Measurements from ENCODE around the gene SRPX2. TPM values are rescaled to one million over a fixed set of nuclear protein-coding genes. Genes with fewer than 3 reads are reported as not detected.

The SRPX2 gene
- total RNA-seq, 1 experiment from 2014 or later: 77.8 TPM

- Histone ChIP-seq H4K20me1 (ENCODE audit: insufficient read depth) (no peaks in the 10 kb centered on the region), H3K9me2 (ENCODE audit: insufficient read depth) (no peaks in the 10 kb centered on the region), H3K4me2 (peak overlapping the region; percentile 91), H3K27ac (no peak overlapping the region), H3K4me1 (replicated peaks; ENCODE audit: insufficient read depth) (peaks cover 20% of the 10 kb centered on the region), H3F3A (ENCODE audit: insufficient read depth, low read depth) (no peaks in the 10 kb centered on the region), H3K9me3 (ENCODE audit: insufficient read depth, low read depth) (no peaks in the 10 kb centered on the region), H2AFZ (peak overlapping the region; percentile 93), H3K27me3 (ENCODE audit: insufficient read depth, low read depth) (no peaks in the 10 kb centered on the region), H3K79me2 (ENCODE audit: low read depth) (peaks cover 12% of the 10 kb centered on the region), H3K4me3 (peak overlapping the region; percentile 83), H3K36me3 (ENCODE audit: low read depth) (no peaks in the 10 kb centered on the region)
- ChIA-PET POLR2A (ENCODE audit: unreplicated experiment) (interaction anchor here (0.6 kb wide), 1 partner anchor 13 kb away, joined by 3 read pairs; no protein-coding TSS in a partner anchor), CTCF (interaction anchor here (2.5 kb wide), 1 partner anchor 21 kb away, joined by 10 read pairs; no protein-coding TSS in a partner anchor)
- DNase-seq: no peak
- intact Hi-C loops (cut with micrococcal nuclease; ENCODE audit: unreplicated experiment): no loop called here
- TF ChIP-seq, protein P1, sequence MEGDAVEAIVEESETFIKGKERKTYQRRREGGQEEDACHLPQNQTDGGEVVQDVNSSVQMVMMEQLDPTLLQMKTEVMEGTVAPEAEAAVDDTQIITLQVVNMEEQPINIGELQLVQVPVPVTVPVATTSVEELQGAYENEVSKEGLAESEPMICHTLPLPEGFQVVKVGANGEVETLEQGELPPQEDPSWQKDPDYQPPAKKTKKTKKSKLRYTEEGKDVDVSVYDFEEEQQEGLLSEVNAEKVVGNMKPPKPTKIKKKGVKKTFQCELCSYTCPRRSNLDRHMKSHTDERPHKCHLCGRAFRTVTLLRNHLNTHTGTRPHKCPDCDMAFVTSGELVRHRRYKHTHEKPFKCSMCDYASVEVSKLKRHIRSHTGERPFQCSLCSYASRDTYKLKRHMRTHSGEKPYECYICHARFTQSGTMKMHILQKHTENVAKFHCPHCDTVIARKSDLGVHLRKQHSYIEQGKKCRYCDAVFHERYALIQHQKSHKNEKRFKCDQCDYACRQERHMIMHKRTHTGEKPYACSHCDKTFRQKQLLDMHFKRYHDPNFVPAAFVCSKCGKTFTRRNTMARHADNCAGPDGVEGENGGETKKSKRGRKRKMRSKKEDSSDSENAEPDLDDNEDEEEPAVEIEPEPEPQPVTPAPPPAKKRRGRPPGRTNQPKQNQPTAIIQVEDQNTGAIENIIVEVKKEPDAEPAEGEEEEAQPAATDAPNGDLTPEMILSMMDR (conservative IDR thresholded peaks at IDR 0.05): no peak
- no peak for TF ChIP-seq EZH2 (IDR thresholded peaks at IDR 0.05; ENCODE audit: low read depth)
- BruUV-seq (replicated peaks): no TSS peak
Measured at GRCh38 chrX:100635989-100636320, 8.0 kb upstream of the SRPX2 start.

GRCh38 chrX:100636321-100636991, 7.5 kb upstream of the SRPX2 start, which contains the start of gene TSPAN6:
TSPAN6 (minus strand) TSS chrX:100636806; CDS start chrX:100636694, 112 bp downstream.
- Histone ChIP-seq H2AFZ (peak within 1 kb of the TSS; percentile 93), H3K9me2 (ENCODE audit: insufficient read depth) (no peaks in the 10 kb centered on the region), H3K79me2 (ENCODE audit: low read depth) (peaks cover 12% of the 10 kb centered on the region), H3K36me3 (ENCODE audit: low read depth) (no peaks in the 10 kb centered on the region), H3K4me3 (peak within 1 kb of the TSS; percentile 83), H3F3A (ENCODE audit: insufficient read depth, low read depth) (no peaks in the 10 kb centered on the region), H3K4me2 (peak within 1 kb of the TSS; percentile 91), H3K4me1 (replicated peaks; ENCODE audit: insufficient read depth) (peaks cover 25% of the 10 kb centered on the region), H3K9me3 (ENCODE audit: insufficient read depth, low read depth) (no peaks in the 10 kb centered on the region), H3K27me3 (ENCODE audit: insufficient read depth, low read depth) (no peaks in the 10 kb centered on the region), H3K27ac (peak within 1 kb of the TSS; percentile 49), H4K20me1 (ENCODE audit: insufficient read depth) (no peaks in the 10 kb centered on the region)
- intact Hi-C loops (cut with micrococcal nuclease; ENCODE audit: unreplicated experiment): no loop called here
- POLR2A ChIA-PET (ENCODE audit: unreplicated experiment): interaction anchor here (0.6 kb wide), 2 partner anchors 12 to 22 kb away, joined by 3 read pairs; no protein-coding TSS in a partner anchor
- no peak for TF ChIP-seq EZH2 (IDR thresholded peaks at IDR 0.05; ENCODE audit: low read depth)
- TF ChIP-seq, protein P1 (conservative IDR thresholded peaks at IDR 0.05): peak; percentile 72
- peak; percentile 81 to 83 for DNase-seq
- CTCF ChIA-PET: interaction anchor here (0.6 to 2.5 kb wide), 4 partner anchors 10 to 460 kb away, joined by 4 to 10 read pairs (median 6); no protein-coding TSS in a partner anchor
- TSS peak; percentile 52 for BruUV-seq (replicated peaks)

GRCh38 chrX:100642290-100642689, 1.7 kb upstream of the SRPX2 start:
- no peaks in the 10 kb centered on the region for H3K27me3 ChIP-seq (ENCODE audit: insufficient read depth, low read depth)
- ChIA-PET POLR2A (ENCODE audit: unreplicated experiment) (no interaction called here), CTCF (interaction anchor here (1.1 kb wide), 1 partner anchor 28 kb away, joined by 3 read pairs; no protein-coding TSS in a partner anchor)
- intact Hi-C loops (cut with micrococcal nuclease; ENCODE audit: unreplicated experiment): no loop called here
- H3K4me2 ChIP-seq: peak overlapping the region; percentile 88
- no peaks in the 10 kb centered on the region for H3K9me2 ChIP-seq (ENCODE audit: insufficient read depth)
- no peak overlapping the region for H2AFZ ChIP-seq
- H3K4me1 ChIP-seq (replicated peaks; ENCODE audit: insufficient read depth): peaks cover 54% of the 10 kb centered on the region
- no TSS peak for BruUV-seq (replicated peaks)
- TF ChIP-seq, protein P1 (conservative IDR thresholded peaks at IDR 0.05): no peak
- no peak for TF ChIP-seq EZH2 (IDR thresholded peaks at IDR 0.05; ENCODE audit: low read depth)
- H4K20me1 ChIP-seq (ENCODE audit: insufficient read depth): no peaks in the 10 kb centered on the region
- H3K4me3 ChIP-seq: peak overlapping the region; percentile 6; the same call in 1 of the 2 replicates
- H3K27ac ChIP-seq: peak overlapping the region; percentile 94
- peaks cover 16% of the 10 kb centered on the region for H3K36me3 ChIP-seq (ENCODE audit: low read depth)
- peaks cover 51% of the 10 kb centered on the region for H3F3A ChIP-seq (ENCODE audit: insufficient read depth, low read depth)
- peaks cover 31% of the 10 kb centered on the region for H3K79me2 ChIP-seq (ENCODE audit: low read depth)
- no peaks in the 10 kb centered on the region for H3K9me3 ChIP-seq (ENCODE audit: insufficient read depth, low read depth)
- DNase-seq: peak; percentile 45 to 85

All from PC-9 (cell line).